Body of pancreas (tissue), 4 donors: Measurements from ENCODE around the gene EYS. TPM values are rescaled to one million over a fixed set of nuclear protein-coding genes. Genes with fewer than 3 reads are reported as not detected.

Experiments
- ATAC-seq: fragments of 150-250 bp; one replicate; pipeline ENCODE4 v1.9.1; 2016
- DNase-seq, 4 donors: peaks; one replicate each; pipeline ENCODE4 v3.0.0-alpha.2; 2019
- H3K27ac ChIP-seq, 4 donors: fragments of 200-600 bp; sonication (generic); 1 replicate in 3 of 4; 2 replicates in 1 of 4; pipeline versions ENCODE4 v1.5.1 to v1.6.1; 2016 to 2019; ENCODE audit warnings: mild to moderate bottlenecking in 1 of 4, mixed read lengths in 1 of 4, moderate library complexity in 1 of 4
- H3K27me3 ChIP-seq, 2 donors: fragments of 200-600 bp; sonication (generic); one replicate each; pipeline ENCODE4 v1.6.0; 2016; ENCODE audit warnings: mild to moderate bottlenecking in 1 of 2
- H3K36me3 ChIP-seq, 2 donors: fragments of 200-600 bp; sonication (generic); replicated peaks in 1 of 2; 2 replicates each; pipeline ENCODE4 v1.5.1; 2016; ENCODE audit warnings: low read depth in 2 of 2; ENCODE audit not compliant: insufficient read depth in 1 of 2
- H3K4me1 ChIP-seq: fragments of 200-600 bp; sonication (generic); one replicate; pipeline ENCODE4 v1.6.0; 2016
- H3K4me3 ChIP-seq, 2 donors: fragments of 200-600 bp; sonication (generic); 1 replicate in 1 of 2; 2 replicates in 1 of 2; pipeline ENCODE4 v1.5.1; 2016 to 2019
- H3K9me3 ChIP-seq, 3 donors: fragments of 200-600 bp; sonication (generic); 1 replicate in 2 of 3; 2 replicates in 1 of 3; pipeline ENCODE4 v1.5.1; 2016
- CTCF ChIP-seq, 7 experiments: fragments of 450-650 bp in 4 of 7; fragments of 200-600 bp in 3 of 7; sonication (generic) in 3 of 7; IDR thresholded peaks; one replicate each; pipeline ENCODE4 v1.5.1; 2016 to 2019; ENCODE audit warnings: antibody characterized with exemption in 7 of 7
- POLR2A ChIP-seq, 3 donors: fragments of 450-650 bp; IDR thresholded peaks; one replicate each; pipeline ENCODE4 v1.6.1; 2016; ENCODE audit warnings: antibody characterized with exemption in 3 of 3, mild to moderate bottlenecking in 2 of 3
- WGBS, 2 donors: methylation state at CpG; one replicate each; pipeline ENCODE4 v1.1.5; 2017; 5-methylcytosine and 5-hydroxymethylcytosine counted together
- intact Hi-C: fragments of 100-400 bp; cut with DNase I; formaldehyde crosslinking; loops from one replicate; pipeline ENCODE4 v1.15.1; 2023
- total RNA-seq, 2 donors: library from RNA; depleted of rRNA; stranded (reverse); fragments of >200 nt; gene quantifications; one replicate each; pipeline ENCODE4 v1.1.0, GENCODE V29; 2016

EYS gene
- total RNA-seq, 2 donors from 2014 or later, result 0.26 TPM; not detected in 1

GRCh38 chr6:65452333-65452732 is 254.7 kb downstream of the EYS start:
- Histone ChIP-seq H3K4me1 (no peaks in the 10 kb centered on the region), H3K27me3 (no peaks in the 10 kb centered on the region), H3K4me3 (no peak overlapping the region), H3K27ac (no peak overlapping the region), H3K36me3 (no peaks in the 10 kb centered on the region), H3K9me3 (no peaks in the 10 kb centered on the region)
- 54 to 55% methylated on average over 1 of the region's 1 CpG for whole genome bisulfite sequencing, 2 donors
- no peak for DNase-seq
- intact Hi-C loops, result no loop called here
- ATAC-seq, result no peak
- no peak for TF ChIP-seq POLR2A (IDR thresholded peaks at IDR 0.05)
- no peak for TF ChIP-seq CTCF (IDR thresholded peaks at IDR 0.05)

- H3K4me1 ChIP-seq, result no peaks in the 10 kb centered on the region
- H3K27ac ChIP-seq, result no peak overlapping the region
- 68 to 90% methylated on average over 1 of the region's 1 CpG for WGBS, 2 donors
- H3K4me3 ChIP-seq, result no peak overlapping the region
- no peaks in the 10 kb centered on the region for H3K27me3 ChIP-seq
- H3K36me3 ChIP-seq, result no peaks in the 10 kb centered on the region
- no peak for TF ChIP-seq POLR2A (IDR thresholded peaks at IDR 0.05)
- no peak for TF ChIP-seq CTCF (IDR thresholded peaks at IDR 0.05)
- no peak for ATAC-seq
- DNase-seq, result no peak
- no peaks in the 10 kb centered on the region for H3K9me3 ChIP-seq
- intact Hi-C loops, result no loop called here
These were observed 256.6 kb downstream of the EYS start for GRCh38 chr6:65450451-65450850.

- TF ChIP-seq POLR2A (IDR thresholded peaks at IDR 0.05) (no peak), CTCF (IDR thresholded peaks at IDR 0.05) (no peak)
- intact Hi-C loops, result no loop called here
- H3K4me3 ChIP-seq, result no peak overlapping the region
- no peaks in the 10 kb centered on the region for H3K27me3 ChIP-seq
- ATAC-seq, result no peak
- H3K4me1 ChIP-seq, result no peaks in the 10 kb centered on the region
- no peak overlapping the region for H3K27ac ChIP-seq
- no peak for DNase-seq
- WGBS, 2 donors, result 70 to 86% methylated on average over 1 of the region's 1 CpG
- no peaks in the 10 kb centered on the region for H3K36me3 ChIP-seq
- H3K9me3 ChIP-seq, result no peaks in the 10 kb centered on the region
These were observed 257.1 kb downstream of the EYS start for GRCh38 chr6:65449926-65450325.

- WGBS, 2 donors, result 58 to 63% methylated on average over 1 of the region's 1 CpG
- H3K27me3 ChIP-seq, result no peaks in the 10 kb centered on the region
- ATAC-seq (no peak), DNase-seq (no peak)
- intact Hi-C loops, result no loop called here
- H3K27ac ChIP-seq, result no peak overlapping the region
- no peak overlapping the region for H3K4me3 ChIP-seq
- H3K4me1 ChIP-seq, result no peaks in the 10 kb centered on the region
- no peak for TF ChIP-seq CTCF (IDR thresholded peaks at IDR 0.05)
- TF ChIP-seq POLR2A (IDR thresholded peaks at IDR 0.05), result no peak
- no peaks in the 10 kb centered on the region for H3K9me3 ChIP-seq
- H3K36me3 ChIP-seq, result no peaks in the 10 kb centered on the region
These were observed 258.2 kb downstream of the EYS start for GRCh38 chr6:65448866-65449265.

GRCh38 chr6:65436281-65436680 is 270.7 kb downstream of the EYS start:
- intact Hi-C loops, result no loop called here
- H3K27ac ChIP-seq, result no peak overlapping the region
- 26 to 33% methylated on average over 1 of the region's 1 CpG for WGBS, 2 donors
- H3K9me3 ChIP-seq, result no peaks in the 10 kb centered on the region
- DNase-seq (no peak), ATAC-seq (no peak)
- no peaks in the 10 kb centered on the region for H3K36me3 ChIP-seq
- H3K27me3 ChIP-seq, result no peaks in the 10 kb centered on the region
- no peak overlapping the region for H3K4me3 ChIP-seq
- H3K4me1 ChIP-seq, result no peaks in the 10 kb centered on the region
- TF ChIP-seq POLR2A (IDR thresholded peaks at IDR 0.05) (no peak), CTCF (IDR thresholded peaks at IDR 0.05) (no peak)
